Epithelial cell of esophagus (primary cell): ENCODE measurements around the gene MTUS2.

Experiments
- DNase-seq: peaks from one replicate; pipeline ENCODE4 v3.0.0; 2010; ENCODE audit warnings: low read depth
- H3K4me3 ChIP-seq: 2 replicates; pipeline ENCODE4 v1.5.1; 2011; ENCODE audit warnings: mild to moderate bottlenecking, low read length, control low read depth
- TF ChIP-seq, protein P1 (sequence below): IDR thresholded peaks from 2 replicates; pipeline ENCODE4 v1.5.1; 2011; ENCODE audit warnings: low read depth, mild to moderate bottlenecking, low read length, control low read depth, inconsistent platforms; ENCODE audit not compliant: insufficient read depth; ENCODE audit errors: missing control alignments

Gene MTUS2

DNA sequence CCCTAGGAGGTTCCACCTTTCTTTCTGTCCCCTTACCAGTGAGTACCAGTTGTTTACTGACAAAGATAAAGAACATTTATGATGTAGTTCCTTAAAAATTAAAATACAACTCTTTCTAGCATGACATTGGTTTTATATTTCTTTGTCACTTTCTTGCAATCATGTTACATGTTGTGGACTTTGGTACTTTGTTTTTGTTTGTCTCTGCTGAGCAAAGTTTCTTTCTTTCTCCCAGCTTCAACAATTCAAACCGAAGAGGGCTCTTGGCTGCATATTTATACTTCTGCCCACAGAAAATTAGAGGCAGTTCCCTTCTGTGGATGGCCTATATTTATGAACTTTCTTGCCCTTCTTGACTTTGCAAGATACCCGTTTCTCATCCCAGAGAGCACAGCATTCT lies 201.2 kb downstream of the MTUS2 start:
- TF ChIP-seq, protein P1, sequence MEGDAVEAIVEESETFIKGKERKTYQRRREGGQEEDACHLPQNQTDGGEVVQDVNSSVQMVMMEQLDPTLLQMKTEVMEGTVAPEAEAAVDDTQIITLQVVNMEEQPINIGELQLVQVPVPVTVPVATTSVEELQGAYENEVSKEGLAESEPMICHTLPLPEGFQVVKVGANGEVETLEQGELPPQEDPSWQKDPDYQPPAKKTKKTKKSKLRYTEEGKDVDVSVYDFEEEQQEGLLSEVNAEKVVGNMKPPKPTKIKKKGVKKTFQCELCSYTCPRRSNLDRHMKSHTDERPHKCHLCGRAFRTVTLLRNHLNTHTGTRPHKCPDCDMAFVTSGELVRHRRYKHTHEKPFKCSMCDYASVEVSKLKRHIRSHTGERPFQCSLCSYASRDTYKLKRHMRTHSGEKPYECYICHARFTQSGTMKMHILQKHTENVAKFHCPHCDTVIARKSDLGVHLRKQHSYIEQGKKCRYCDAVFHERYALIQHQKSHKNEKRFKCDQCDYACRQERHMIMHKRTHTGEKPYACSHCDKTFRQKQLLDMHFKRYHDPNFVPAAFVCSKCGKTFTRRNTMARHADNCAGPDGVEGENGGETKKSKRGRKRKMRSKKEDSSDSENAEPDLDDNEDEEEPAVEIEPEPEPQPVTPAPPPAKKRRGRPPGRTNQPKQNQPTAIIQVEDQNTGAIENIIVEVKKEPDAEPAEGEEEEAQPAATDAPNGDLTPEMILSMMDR, result no peak
- H3K4me3 ChIP-seq, result no peak overlapping the region
- no peak for DNase-seq

DNA sequence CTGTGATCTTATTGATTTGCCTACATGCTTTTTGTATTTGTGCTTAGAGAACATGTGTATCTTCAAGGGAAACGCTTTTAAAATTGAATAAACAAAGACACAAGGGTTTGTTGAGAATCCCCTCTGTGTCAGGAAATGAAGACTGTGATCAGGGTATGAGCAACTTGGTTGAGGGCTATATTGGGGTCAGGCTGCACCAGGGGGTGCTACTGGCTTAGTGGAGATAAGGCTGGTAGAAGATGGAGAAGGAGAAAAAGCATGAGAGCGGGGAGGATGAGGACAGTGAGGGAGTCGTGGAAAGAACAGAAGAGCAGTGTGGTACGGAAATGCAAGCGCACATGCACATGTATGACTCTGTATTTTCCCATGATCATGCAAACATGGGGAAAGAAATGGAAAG lies 201.6 kb downstream of the MTUS2 start:
- DNase-seq, result no peak
- TF ChIP-seq, protein P1, result no peak
- H3K4me3 ChIP-seq, result no peak overlapping the region

- TF ChIP-seq, protein P1, result no peak
- no peak for DNase-seq
- H3K4me3 ChIP-seq, result no peak overlapping the region
Observed at GRCh38 chr13:29022410-29022809, 202.3 kb downstream of the MTUS2 start.

DNA sequence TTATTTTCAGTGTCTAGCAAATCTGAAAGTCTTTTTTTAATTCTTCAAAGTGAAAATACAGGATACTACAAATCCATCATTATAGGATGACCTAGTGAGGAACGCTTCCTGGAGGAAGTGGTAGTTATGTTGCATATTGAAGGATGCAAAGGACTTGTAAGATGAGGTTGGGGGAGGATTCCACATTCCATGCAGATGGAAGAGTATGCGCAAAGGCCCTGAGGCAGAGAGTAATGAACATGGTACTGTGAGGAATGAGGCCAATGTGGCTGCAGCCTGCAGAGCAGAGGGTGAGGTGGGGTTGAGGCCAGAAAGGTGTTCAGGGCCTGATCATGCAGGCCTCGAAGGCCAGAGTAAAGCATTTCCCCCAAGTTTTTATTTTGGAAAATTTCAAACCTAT lies 202.8 kb downstream of the MTUS2 start:
- DNase-seq, result no peak
- TF ChIP-seq, protein P1, result no peak
- H3K4me3 ChIP-seq, result no peak overlapping the region

- H3K4me3 ChIP-seq, result no peak overlapping the region
- TF ChIP-seq, protein P1, result no peak
- no peak for DNase-seq
Observed at GRCh38 chr13:29024783-29025182, 204.6 kb downstream of the MTUS2 start.

DNA sequence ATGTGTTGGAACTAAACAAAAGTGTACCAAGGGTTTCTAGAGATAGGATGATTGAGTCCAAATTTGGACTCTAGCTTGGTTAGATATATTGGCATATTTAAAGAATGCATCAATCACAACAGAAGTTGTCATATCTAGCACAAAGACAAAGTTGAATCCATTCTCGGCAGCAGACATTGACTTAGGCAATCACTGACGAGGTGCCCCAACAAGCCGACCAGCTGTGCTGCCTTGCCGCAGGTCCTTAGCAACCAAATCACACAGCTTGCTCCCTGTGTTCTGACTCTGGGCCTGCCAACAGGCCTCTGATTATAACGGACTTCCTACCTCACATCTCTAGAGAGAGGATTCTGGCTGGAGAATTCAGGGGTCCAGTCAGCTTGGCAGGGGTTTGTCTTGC lies 208.7 kb downstream of the MTUS2 start:
- no peak for DNase-seq
- H3K4me3 ChIP-seq, result no peak overlapping the region
- TF ChIP-seq, protein P1, result no peak

DNA sequence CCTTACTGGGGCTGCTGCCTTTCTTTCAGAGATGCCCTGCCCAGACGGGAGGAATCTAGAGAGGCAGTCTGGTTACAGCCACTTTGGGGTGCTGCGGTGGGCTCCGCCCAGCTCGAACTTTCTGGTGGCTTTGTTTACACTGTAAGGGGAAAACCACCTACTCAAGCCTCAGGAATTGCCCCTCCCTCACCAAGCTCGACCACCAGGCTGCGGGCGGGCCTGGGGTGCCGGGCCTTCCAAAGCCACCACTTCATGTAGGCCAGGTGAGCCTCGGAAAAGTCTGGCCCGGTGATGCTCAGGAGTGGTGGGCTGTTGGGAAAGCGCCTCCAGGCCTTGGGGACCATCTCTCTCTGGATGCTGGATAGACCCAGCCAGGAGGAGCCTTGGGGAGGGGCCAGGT lies 218.6 kb downstream of the MTUS2 start:
- DNase-seq, result no peak
- no peak overlapping the region for H3K4me3 ChIP-seq
- TF ChIP-seq, protein P1, result no peak
